ENCODE data around the gene NADSYN1.

- TF ChIP-seq CTCF (IDR thresholded peaks at IDR 0.05 in 8 of 11, conservative IDR thresholded peaks at IDR 0.05 in 3 of 11) (no peak), POLR2A (IDR thresholded peaks at IDR 0.05) (no peak), POLR2AphosphoS5 (IDR thresholded peaks at IDR 0.05) (no peak)
Measured at GRCh38 chr11:71502026-71502425, 49.0 kb downstream of the NADSYN1 start.

Data from spleen (tissue), 7 donors.